Ovary (tissue), 3 donors: ENCODE data around the gene MRPL17.

Source experiments
- CTCF ChIP-seq, 3 donors: fragments of 450-650 bp in 2 of 3; fragments of 200-600 bp in 1 of 3; IDR thresholded peaks; one replicate each; pipeline versions ENCODE4 v1.5.1 to v1.8.0; 2016 to 2022; ENCODE audit warnings: antibody characterized with exemption in 3 of 3, mild to moderate bottlenecking in 1 of 3
- EP300 ChIP-seq: sonication (generic); formaldehyde crosslinking; IDR thresholded peaks from one replicate; pipeline ENCODE4 v1.6.1; 2017; ENCODE audit warnings: antibody characterized with exemption
- POLR2A ChIP-seq: fragments of 450-650 bp; IDR thresholded peaks from one replicate; pipeline ENCODE4 v1.6.1; 2017; ENCODE audit warnings: antibody characterized with exemption, mild to moderate bottlenecking, moderate library complexity
- donor health status: DM: no; HTN: no; CAD: no.

GRCh38 chr11:6717426-6717825 is 34.3 kb upstream of the MRPL17 start:
- no peak for TF ChIP-seq CTCF (IDR thresholded peaks at IDR 0.05)
- TF ChIP-seq POLR2A = no peak
- no peak for TF ChIP-seq EP300
